ENCODE data around the gene SPTAN1.

DNA sequence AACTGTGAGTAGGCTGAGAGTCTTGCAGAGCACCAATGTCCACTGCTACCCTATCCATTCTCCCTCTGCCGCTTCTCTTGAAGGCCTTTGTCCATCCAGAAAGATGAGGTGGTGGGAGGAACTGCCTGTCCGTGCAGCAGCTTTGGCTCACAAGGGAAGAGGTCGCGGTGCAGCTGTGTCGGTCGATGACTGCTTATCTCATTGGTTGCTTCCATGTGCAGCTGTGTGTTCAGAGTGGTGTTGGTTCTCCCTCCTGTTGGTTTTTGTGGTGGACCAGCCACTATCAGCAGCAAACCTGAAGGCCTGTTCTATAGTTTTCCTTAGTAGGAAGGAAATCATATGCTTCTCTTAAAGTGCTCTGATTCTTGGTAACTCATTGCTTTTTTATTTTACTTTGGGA is 40.7 kb downstream of the SPTAN1 start:
- TF ChIP-seq ZFP3 (CRISPR knock-in tag; IDR thresholded peaks at IDR 0.05) = no peak
- TF ChIP-seq ESRRG (CRISPR knock-in tag; IDR thresholded peaks at IDR 0.05) = no peak
- no peak for TF ChIP-seq RARB (CRISPR knock-in tag; IDR thresholded peaks at IDR 0.05)
- TF ChIP-seq ARNTL (CRISPR knock-in tag; IDR thresholded peaks at IDR 0.05; ENCODE audit: borderline replicate concordance, low read depth) = no peak
- TF ChIP-seq OSR1 (CRISPR knock-in tag; IDR thresholded peaks at IDR 0.05) = no peak
- TF ChIP-seq, protein P1, sequence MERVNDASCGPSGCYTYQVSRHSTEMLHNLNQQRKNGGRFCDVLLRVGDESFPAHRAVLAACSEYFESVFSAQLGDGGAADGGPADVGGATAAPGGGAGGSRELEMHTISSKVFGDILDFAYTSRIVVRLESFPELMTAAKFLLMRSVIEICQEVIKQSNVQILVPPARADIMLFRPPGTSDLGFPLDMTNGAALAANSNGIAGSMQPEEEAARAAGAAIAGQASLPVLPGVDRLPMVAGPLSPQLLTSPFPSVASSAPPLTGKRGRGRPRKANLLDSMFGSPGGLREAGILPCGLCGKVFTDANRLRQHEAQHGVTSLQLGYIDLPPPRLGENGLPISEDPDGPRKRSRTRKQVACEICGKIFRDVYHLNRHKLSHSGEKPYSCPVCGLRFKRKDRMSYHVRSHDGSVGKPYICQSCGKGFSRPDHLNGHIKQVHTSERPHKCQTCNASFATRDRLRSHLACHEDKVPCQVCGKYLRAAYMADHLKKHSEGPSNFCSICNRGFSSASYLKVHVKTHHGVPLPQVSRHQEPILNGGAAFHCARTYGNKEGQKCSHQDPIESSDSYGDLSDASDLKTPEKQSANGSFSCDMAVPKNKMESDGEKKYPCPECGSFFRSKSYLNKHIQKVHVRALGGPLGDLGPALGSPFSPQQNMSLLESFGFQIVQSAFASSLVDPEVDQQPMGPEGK (CRISPR knock-in tag; IDR thresholded peaks at IDR 0.05; ENCODE audit: borderline replicate concordance) = no peak
- TF ChIP-seq SNAI2 (CRISPR knock-in tag; IDR thresholded peaks at IDR 0.05) = no peak

Measured in SK-N-SH treated with all-trans-retinoic acid at 6 μM for 48 hours (cell line).